ENCODE data around the gene DOHH.
"Not testable (repeated sequence)": the region's sequence is repeated elsewhere in the genome, so short reads cannot be mapped to it uniquely, and the experiment has no call there.

DOHH gene

GRCh38 chr19:3463714-3464586, 36.5 kb downstream of the DOHH start:
- no peak for TF ChIP-seq POLR2A (IDR thresholded peaks at IDR 0.05; ENCODE audit: low read depth, low read length)
- FAIRE-seq (no peak), DNase-seq (ENCODE audit: insufficient read length, low spot score) (no peak)

GRCh38 chr19:3462991-3463713, 37.3 kb downstream of the DOHH start:
- FAIRE-seq (no peak), DNase-seq (ENCODE audit: insufficient read length, low spot score) (no peak)
- TF ChIP-seq POLR2A (IDR thresholded peaks at IDR 0.05; ENCODE audit: low read depth, low read length), result no peak

GRCh38 chr19:3459965-3460582, 40.4 kb downstream of the DOHH start:
- no peak for TF ChIP-seq POLR2A (IDR thresholded peaks at IDR 0.05; ENCODE audit: low read depth, low read length)
- DNase-seq (ENCODE audit: insufficient read length, low spot score) (no peak), FAIRE-seq (no peak)

GRCh38 chr19:3459089-3459881, 41.2 kb downstream of the DOHH start:
- TF ChIP-seq POLR2A (IDR thresholded peaks at IDR 0.05; ENCODE audit: low read depth, low read length), result no peak
- DNase-seq (ENCODE audit: insufficient read length, low spot score), result peak; percentile 77
- no peak for FAIRE-seq

DNA sequence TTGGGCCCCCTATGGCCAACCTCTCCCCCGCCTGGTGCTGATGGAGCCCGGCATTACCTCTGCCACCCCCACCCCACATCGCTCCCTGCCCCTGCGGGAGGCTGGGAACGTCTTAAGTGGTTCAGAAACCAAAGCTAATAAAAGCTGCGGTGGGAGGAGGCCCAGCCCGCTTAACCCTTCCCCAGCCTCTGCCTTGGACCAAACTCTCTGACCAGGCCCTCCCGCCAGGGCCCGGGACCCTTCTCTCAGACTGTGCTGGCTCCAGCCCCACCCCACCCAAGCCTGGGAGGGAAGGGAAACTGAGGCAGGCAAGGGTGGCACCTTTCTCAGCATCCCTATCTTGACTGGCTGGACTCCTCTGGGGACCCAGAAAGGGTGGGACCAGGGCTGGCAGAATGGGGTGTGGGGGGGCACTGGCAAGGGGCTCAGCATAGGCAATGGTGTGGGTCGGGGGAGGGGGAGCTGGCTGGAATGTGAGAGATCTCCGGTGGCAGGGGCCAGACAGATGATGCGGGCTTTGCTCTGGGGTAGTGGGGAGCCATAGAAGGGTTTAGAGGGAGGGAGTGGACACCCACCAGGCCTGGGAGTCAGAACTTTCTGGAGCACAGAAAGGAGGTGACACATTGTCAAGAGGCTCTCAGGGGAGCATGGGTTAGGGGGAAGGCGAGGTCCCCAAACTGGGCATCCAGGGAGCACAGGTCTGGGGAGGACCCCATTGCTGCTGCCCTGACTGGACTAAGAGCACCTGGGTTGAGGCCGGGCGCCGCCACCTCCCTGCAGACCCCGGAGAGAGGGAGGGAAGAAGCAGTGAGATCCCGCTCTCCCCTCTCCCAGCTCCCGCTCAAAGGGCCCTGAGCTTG, 42.0 kb downstream of the DOHH start:
- no peak for TF ChIP-seq POLR2A (IDR thresholded peaks at IDR 0.05; ENCODE audit: low read depth, low read length)
- FAIRE-seq (no peak), DNase-seq (ENCODE audit: insufficient read length, low spot score) (no peak)

DNA sequence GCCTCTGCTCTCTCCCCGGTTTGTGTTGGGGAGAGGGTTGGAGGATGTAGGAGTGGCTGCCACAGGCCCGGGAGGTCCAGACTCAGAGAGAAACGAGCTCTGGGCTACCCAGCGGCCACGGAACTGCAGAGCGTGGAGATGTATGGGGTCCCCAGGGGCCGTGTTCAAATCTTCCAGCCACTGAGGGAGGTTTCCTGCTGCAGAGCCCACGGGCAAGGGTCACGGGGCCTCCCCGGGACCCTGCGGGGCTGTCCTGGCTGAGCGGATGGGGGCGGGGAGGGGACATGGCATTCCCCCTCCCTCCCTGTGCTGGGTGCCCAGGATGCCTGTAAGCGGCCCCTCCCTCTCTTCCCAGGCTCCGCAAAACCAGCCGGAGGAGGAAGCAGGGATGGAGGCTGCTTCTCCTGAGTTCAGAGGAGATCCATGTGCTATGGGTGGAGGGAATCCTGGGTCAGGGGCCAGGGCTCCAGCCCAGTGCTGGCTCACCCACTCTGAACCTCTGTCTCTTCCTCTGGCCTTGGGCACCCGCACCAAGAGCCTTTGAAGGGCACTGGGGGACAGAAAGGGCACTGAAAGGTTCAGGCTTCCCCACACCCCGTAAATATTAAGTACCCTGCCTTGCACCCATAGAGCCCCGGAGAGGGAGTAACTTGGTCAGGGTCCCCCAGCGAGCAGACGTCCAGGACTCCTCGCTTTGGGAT, 42.8 kb downstream of the DOHH start:
- TF ChIP-seq POLR2A (IDR thresholded peaks at IDR 0.05; ENCODE audit: low read depth, low read length), result no peak
- FAIRE-seq (no peak), DNase-seq (ENCODE audit: insufficient read length, low spot score) (no peak)

GRCh38 chr19:3456925-3457527, 43.4 kb downstream of the DOHH start:
- FAIRE-seq (no peak), DNase-seq (ENCODE audit: insufficient read length, low spot score) (no peak)
- no peak for TF ChIP-seq POLR2A (IDR thresholded peaks at IDR 0.05; ENCODE audit: low read depth, low read length)

DNA sequence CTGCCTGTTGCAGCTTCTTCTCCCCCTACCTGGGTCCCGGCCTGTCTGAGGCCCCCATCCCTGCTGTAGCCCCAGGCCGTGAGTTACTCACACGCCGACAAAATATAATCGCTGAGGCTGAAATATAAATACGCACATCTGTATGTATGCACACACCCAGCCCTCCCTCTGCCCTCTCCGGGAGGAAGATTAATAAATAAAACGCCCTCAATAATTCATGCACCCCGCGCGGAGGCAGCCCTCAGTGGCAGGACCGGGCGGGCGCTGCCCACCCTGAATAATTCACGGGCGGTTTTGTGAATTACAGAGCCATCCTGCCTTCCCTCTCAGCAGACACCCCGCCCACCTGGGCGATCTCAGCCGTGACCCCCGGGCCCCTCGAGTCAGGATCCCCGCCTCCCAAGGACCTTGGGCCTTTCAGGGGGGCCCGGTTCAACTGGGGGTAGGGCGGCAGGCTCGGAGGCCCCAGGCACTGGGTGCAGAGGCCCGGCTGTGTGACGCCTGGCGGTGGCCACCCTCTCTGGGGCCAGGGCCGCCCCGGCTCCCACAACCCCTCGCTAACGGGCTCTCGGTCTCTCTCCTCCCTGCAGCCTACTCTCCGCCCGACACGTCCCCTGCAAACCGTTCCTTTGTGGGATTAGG, 44.4 kb downstream of the DOHH start:
- FAIRE-seq (no peak), DNase-seq (ENCODE audit: insufficient read length, low spot score) (no peak)
- no peak for TF ChIP-seq POLR2A (IDR thresholded peaks at IDR 0.05; ENCODE audit: low read depth, low read length)

DNA sequence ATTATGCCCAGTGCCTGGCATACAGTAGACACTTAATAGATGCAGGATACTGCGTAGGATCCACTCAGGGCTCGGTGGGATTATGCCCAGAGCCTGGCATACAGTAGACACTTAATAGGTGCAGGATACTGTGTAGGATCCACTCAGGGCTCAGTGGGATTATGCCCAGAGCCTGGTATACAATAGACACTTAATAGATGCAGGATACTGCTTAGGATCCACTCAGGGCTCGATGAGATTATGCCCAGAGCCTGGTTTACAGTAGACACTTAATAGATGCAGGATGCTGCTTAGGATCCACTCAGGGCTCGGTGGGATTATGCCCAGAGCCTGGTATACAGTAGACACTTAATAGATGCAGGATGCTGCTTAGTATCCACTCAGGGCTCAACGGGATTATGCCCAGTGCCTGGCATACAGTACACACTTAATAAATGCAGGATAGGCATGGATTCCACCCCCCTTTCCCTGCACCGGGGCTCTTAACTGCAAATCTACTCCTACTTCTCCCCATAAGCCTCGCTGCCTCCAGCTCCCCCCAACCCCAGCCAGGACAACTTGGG, 45.0 kb downstream of the DOHH start:
- TF ChIP-seq POLR2A (IDR thresholded peaks at IDR 0.05; ENCODE audit: low read depth, low read length), result no peak
- no peak for DNase-seq (ENCODE audit: insufficient read length, low spot score)
- no peak for FAIRE-seq

GRCh38 chr19:3454656-3455392, 45.6 kb downstream of the DOHH start:
- DNase-seq (ENCODE audit: insufficient read length, low spot score) (no peak), FAIRE-seq (no peak)
- TF ChIP-seq POLR2A (IDR thresholded peaks at IDR 0.05; ENCODE audit: low read depth, low read length), result no peak

DNA sequence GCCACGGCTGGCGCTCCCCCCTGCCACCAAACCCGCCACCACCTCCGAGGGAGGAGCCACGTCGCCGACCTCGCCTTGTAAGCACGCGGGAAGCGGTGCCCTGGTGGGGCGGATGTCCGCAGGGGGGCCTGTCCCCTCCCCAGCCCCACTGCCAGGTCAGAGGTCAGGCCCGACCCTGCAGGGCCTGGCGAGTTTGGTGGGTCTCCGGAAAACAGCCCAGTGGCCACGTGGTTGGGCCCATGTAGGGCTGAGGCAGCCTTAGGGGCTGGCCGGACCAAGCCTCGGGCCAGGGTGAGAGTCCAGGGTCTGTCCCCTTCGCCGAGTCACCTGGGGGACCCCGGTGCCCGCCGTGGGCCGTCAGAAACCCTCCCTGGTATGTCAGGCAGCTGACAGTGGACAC, 46.6 kb downstream of the DOHH start:
- FAIRE-seq, result no peak
- TF ChIP-seq POLR2A (IDR thresholded peaks at IDR 0.05; ENCODE audit: low read depth, low read length), result no peak
- DNase-seq (ENCODE audit: insufficient read length, low spot score), result no peak

- FAIRE-seq; DNase-seq (ENCODE audit: insufficient read length, low spot score): not testable (repeated sequence)
Measured at GRCh38 chr19:3452942-3453214, 47.6 kb downstream of the DOHH start.

All from H54 (cell line).